Measurements from ENCODE around the gene NSD2. TPM values are rescaled to one million over a fixed set of nuclear protein-coding genes. Genes with fewer than 3 reads are reported as not detected.
A peak's percentile ranks its signal among the peaks of the same experiment; 100 is the strongest.

NSD2 gene
- total RNA-seq, 1 experiment from 2014 or later = 109 TPM

GRCh38 chr4:1873291-1873690, 2.1 kb downstream of the NSD2 start:
- ChIA-PET CTCF (interaction anchor here (0.7 to 2.0 kb wide), 4 partner anchors 26 to 33 kb away, joined by 3 to 12 read pairs (median 4); no protein-coding TSS in a partner anchor), POLR2A (interaction anchor here (1.2 to 2.5 kb wide), 7 partner anchors 10 to 27 kb away, joined by 3 to 18 read pairs (median 5); partner anchors contain the start of gene LETM1)
- no peak for DNase-seq (ENCODE audit: unreplicated experiment)
- H3K36me3 Mint-ChIP-seq (ENCODE audit: insufficient read depth, unreplicated experiment) = no peaks in the 10 kb centered on the region
- BruUV-seq (replicated peaks) = no TSS peak
- H3K27me3 Mint-ChIP-seq (ENCODE audit: insufficient read depth, unreplicated experiment) = no peaks in the 10 kb centered on the region
- peaks cover 30% of the 10 kb centered on the region for H3K4me1 Mint-ChIP-seq (ENCODE audit: insufficient read depth, unreplicated experiment)
- H3K9me3 Mint-ChIP-seq (ENCODE audit: unreplicated experiment) = no peaks in the 10 kb centered on the region
- H3K4me3 Mint-ChIP-seq (ENCODE audit: unreplicated experiment) = peak overlapping the region; percentile 88
- peak overlapping the region; percentile 82 for H3K27ac Mint-ChIP-seq (ENCODE audit: low read depth, unreplicated experiment)
- intact Hi-C loops (cut with micrococcal nuclease) = no loop called here
- TF ChIP-seq CTCF (IDR thresholded peaks at IDR 0.05; ENCODE audit: unreplicated experiment) = no peak

- CTCF ChIA-PET = interaction anchor here (0.9 to 2.0 kb wide), 3 partner anchors 26 to 32 kb away, joined by 3 to 12 read pairs (median 4); no protein-coding TSS in a partner anchor
- H3K36me3 Mint-ChIP-seq (ENCODE audit: insufficient read depth, unreplicated experiment) = no peaks in the 10 kb centered on the region
- intact Hi-C loops (cut with micrococcal nuclease) = no loop called here
- POLR2A ChIA-PET = interaction anchor here (1.2 to 2.5 kb wide), 7 partner anchors 9 to 26 kb away, joined by 3 to 18 read pairs (median 5); partner anchors contain the start of gene LETM1
- H3K27me3 Mint-ChIP-seq (ENCODE audit: insufficient read depth, unreplicated experiment) = no peaks in the 10 kb centered on the region
- peaks cover 35% of the 10 kb centered on the region for H3K4me1 Mint-ChIP-seq (ENCODE audit: insufficient read depth, unreplicated experiment)
- H3K9me3 Mint-ChIP-seq (ENCODE audit: unreplicated experiment) = no peaks in the 10 kb centered on the region
- no TSS peak for BruUV-seq (replicated peaks)
- no peak overlapping the region for H3K4me3 Mint-ChIP-seq (ENCODE audit: unreplicated experiment)
- no peak for DNase-seq (ENCODE audit: unreplicated experiment)
- no peak for TF ChIP-seq CTCF (IDR thresholded peaks at IDR 0.05; ENCODE audit: unreplicated experiment)
- peak overlapping the region; percentile 54 for H3K27ac Mint-ChIP-seq (ENCODE audit: low read depth, unreplicated experiment)
These were observed 2.6 kb downstream of the NSD2 start for GRCh38 chr4:1873776-1874175.

GRCh38 chr4:1874201-1874600, 3.0 kb downstream of the NSD2 start:
- no TSS peak for BruUV-seq (replicated peaks)
- TF ChIP-seq CTCF (IDR thresholded peaks at IDR 0.05; ENCODE audit: unreplicated experiment) = no peak
- no peaks in the 10 kb centered on the region for H3K27me3 Mint-ChIP-seq (ENCODE audit: insufficient read depth, unreplicated experiment)
- no peak overlapping the region for H3K4me3 Mint-ChIP-seq (ENCODE audit: unreplicated experiment)
- H3K4me1 Mint-ChIP-seq (ENCODE audit: insufficient read depth, unreplicated experiment) = peaks cover 35% of the 10 kb centered on the region
- no peak for DNase-seq (ENCODE audit: unreplicated experiment)
- CTCF ChIA-PET = interaction anchor here (2.0 to 3.8 kb wide), 2 partner anchors 25 kb away, joined by 12 to 27 read pairs; no protein-coding TSS in a partner anchor
- no peaks in the 10 kb centered on the region for H3K36me3 Mint-ChIP-seq (ENCODE audit: insufficient read depth, unreplicated experiment)
- H3K9me3 Mint-ChIP-seq (ENCODE audit: unreplicated experiment) = no peaks in the 10 kb centered on the region
- POLR2A ChIA-PET = interaction anchor here (1.2 to 2.5 kb wide), 6 partner anchors 9 to 26 kb away, joined by 4 to 18 read pairs (median 6); partner anchors contain the start of gene LETM1
- H3K27ac Mint-ChIP-seq (ENCODE audit: low read depth, unreplicated experiment) = peak overlapping the region; percentile 54
- intact Hi-C loops (cut with micrococcal nuclease) = no loop called here

- BruUV-seq (replicated peaks) = no TSS peak
- no peak for TF ChIP-seq CTCF (IDR thresholded peaks at IDR 0.05; ENCODE audit: unreplicated experiment)
- DNase-seq (ENCODE audit: unreplicated experiment) = no peak
- H3K36me3 Mint-ChIP-seq (ENCODE audit: insufficient read depth, unreplicated experiment) = no peaks in the 10 kb centered on the region
- peaks cover 29% of the 10 kb centered on the region for H3K4me1 Mint-ChIP-seq (ENCODE audit: insufficient read depth, unreplicated experiment)
- POLR2A ChIA-PET = no interaction called here
- H3K9me3 Mint-ChIP-seq (ENCODE audit: unreplicated experiment) = no peaks in the 10 kb centered on the region
- CTCF ChIA-PET = interaction anchor here (0.7 to 2.9 kb wide), 2 partner anchors 20 to 297 kb away, joined by 3 to 11 read pairs; no protein-coding TSS in a partner anchor
- H3K27ac Mint-ChIP-seq (ENCODE audit: low read depth, unreplicated experiment) = peak overlapping the region; percentile 29
- intact Hi-C loops (cut with micrococcal nuclease) = no loop called here
- H3K4me3 Mint-ChIP-seq (ENCODE audit: unreplicated experiment) = no peak overlapping the region
- no peaks in the 10 kb centered on the region for H3K27me3 Mint-ChIP-seq (ENCODE audit: insufficient read depth, unreplicated experiment)
These were observed 8.3 kb downstream of the NSD2 start for GRCh38 chr4:1879485-1879884.
